ENCODE data around the gene TMEM126A.

- no peak for TF ChIP-seq ZNF232 (CRISPR knock-in tag; IDR thresholded peaks at IDR 0.05)
- TF ChIP-seq CTCF (IDR thresholded peaks at IDR 0.05) = no peak
- TF ChIP-seq ZNF512 (CRISPR knock-in tag; IDR thresholded peaks at IDR 0.05; ENCODE audit: borderline replicate concordance) = no peak
- no peak for TF ChIP-seq FOXP4 (CRISPR knock-in tag; IDR thresholded peaks at IDR 0.05)
- TF ChIP-seq SP1 (CRISPR knock-in tag; conservative IDR thresholded peaks at IDR 0.05) = no peak
Measured at GRCh38 chr11:85626496-85626895, 21.3 kb upstream of the TMEM126A start.
